Activated CD4-positive, alpha-beta T cell treated with anti-CD3 and anti-CD28 coated beads, Interleukin-2, amount 10 ng/mL, durations not matched to agents 24 days and 14 days (primary cell): ENCODE data around the gene CPVL. TPM values are rescaled to one million over a fixed set of nuclear protein-coding genes. Genes with fewer than 3 reads are reported as not detected.

Source experiments
- DNase-seq: peaks from one replicate; pipeline ENCODE4 v3.0.0; 2022
- H3K27ac Mint-ChIP-seq: one replicate; pipeline ENCODE4 v1.8.0; 2022; ENCODE audit warnings: mild to moderate bottlenecking, mixed read lengths
- H3K27me3 Mint-ChIP-seq: one replicate; pipeline ENCODE4 v1.8.0; 2022; ENCODE audit warnings: mixed read lengths
- H3K36me3 Mint-ChIP-seq: one replicate; pipeline ENCODE4 v1.8.0; 2022; ENCODE audit warnings: low read depth, mild to moderate bottlenecking, mixed read lengths
- H3K4me1 Mint-ChIP-seq: one replicate; pipeline ENCODE4 v1.8.0; 2021; ENCODE audit warnings: mixed read lengths
- H3K4me3 Mint-ChIP-seq: one replicate; pipeline ENCODE4 v1.8.0; 2022; ENCODE audit warnings: mild to moderate bottlenecking, moderate library complexity, mixed read lengths
- H3K9me3 Mint-ChIP-seq: one replicate; pipeline ENCODE4 v1.8.0; 2021; ENCODE audit warnings: mixed read lengths
- intact Hi-C: fragments of 100-400 bp; cut with micrococcal nuclease; formaldehyde crosslinking; loops from one replicate; pipeline ENCODE4 v1.15.1; 2023
- total RNA-seq: library from RNA; stranded (reverse); gene quantifications from 2 replicates; pipeline ENCODE4 v1.2.3, GENCODE V29; 2022

The CPVL gene
- total RNA-seq, 1 donor from 2014 or later, result not detected

DNA sequence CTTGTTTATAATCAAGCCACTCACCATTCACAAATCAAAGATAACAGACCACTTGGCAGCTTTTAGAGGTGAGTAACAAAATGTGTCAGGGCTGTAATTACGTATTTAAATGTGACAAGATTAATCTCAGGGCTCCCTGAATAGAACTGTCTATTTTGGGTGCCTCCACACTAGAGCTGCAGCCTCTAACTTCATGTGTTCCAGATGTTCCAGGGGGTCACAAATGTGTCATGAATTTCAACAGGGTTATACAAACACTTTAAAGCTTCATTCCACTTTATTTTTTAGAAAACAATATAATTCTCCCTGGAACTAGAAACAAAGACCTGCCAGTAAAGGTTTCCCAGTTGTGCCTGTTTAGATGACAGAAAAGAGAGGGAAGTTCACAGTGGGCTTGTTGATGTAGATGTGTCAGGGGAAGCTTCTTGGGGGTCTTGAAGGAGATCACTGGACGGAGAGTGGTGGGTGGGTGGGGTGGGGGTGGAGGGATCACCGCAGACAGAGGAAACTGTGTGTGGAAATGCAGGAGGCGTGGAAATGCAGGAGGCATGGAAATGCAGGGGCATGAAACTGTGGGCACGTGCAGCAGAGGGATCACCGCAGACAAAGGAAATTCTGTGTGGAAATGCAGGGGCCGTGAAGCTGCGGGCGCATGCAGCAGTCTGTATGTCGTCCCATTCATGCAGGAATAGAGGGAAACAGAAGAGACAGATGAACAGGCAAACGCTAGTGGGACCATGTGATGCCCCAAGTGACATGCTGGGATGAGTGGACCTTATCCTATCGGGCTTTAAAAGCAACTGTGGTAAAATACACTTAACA is 146.2 kb downstream of the CPVL start:
- Mint-ChIP-seq H3K27ac (no peak overlapping the region), H3K4me3 (no peak overlapping the region), H3K9me3 (no peaks in the 10 kb centered on the region), H3K36me3 (no peaks in the 10 kb centered on the region), H3K4me1 (no peaks in the 10 kb centered on the region), H3K27me3 (no peaks in the 10 kb centered on the region)
- DNase-seq, result no peak
- intact Hi-C loops, result no loop called here

DNA sequence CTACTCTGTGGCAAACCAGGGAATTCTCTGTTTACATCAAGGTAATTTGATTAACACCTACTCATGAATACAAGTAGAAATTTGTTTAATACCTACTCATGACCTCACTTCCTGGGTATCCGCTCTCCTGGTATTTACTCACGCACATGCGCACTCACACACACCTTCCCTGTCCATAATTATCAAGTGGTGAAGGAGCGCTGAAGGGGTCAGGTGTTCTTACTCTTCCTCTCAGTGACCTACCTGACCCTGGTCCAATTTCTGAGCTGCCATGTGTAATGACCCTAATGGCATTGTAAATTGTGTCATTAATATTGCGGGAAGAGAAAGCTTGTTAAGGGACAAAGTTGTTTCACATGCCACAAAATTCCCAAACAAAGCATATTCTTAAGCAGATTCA is 146.9 kb downstream of the CPVL start:
- H3K4me3 Mint-ChIP-seq, result no peak overlapping the region
- no peaks in the 10 kb centered on the region for H3K27me3 Mint-ChIP-seq
- H3K36me3 Mint-ChIP-seq, result no peaks in the 10 kb centered on the region
- no peak overlapping the region for H3K27ac Mint-ChIP-seq
- intact Hi-C loops, result no loop called here
- no peaks in the 10 kb centered on the region for H3K9me3 Mint-ChIP-seq
- DNase-seq, result no peak
- H3K4me1 Mint-ChIP-seq, result no peaks in the 10 kb centered on the region

DNA sequence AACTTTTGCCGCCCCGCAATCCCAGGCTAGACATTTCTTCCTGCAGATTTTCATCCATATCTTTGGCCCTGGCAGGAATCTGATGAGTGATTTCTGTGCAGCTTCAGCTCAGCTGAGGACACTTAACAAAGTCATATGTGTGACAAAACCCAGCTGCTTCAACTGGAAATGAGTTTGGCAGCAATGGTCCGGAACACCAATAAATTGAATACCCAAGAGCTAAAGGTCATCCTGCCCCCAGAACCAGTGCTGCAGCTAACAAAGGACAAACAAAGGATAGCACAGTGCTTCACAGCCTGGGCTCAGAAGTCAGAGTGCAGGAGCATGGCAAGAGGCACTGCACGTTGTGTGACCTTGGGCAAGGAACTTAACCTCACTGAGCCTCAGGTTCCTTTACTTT is 148.2 kb downstream of the CPVL start:
- Mint-ChIP-seq H3K27me3 (no peaks in the 10 kb centered on the region), H3K9me3 (no peaks in the 10 kb centered on the region), H3K36me3 (no peaks in the 10 kb centered on the region), H3K4me1 (no peaks in the 10 kb centered on the region), H3K27ac (no peak overlapping the region), H3K4me3 (no peak overlapping the region)
- DNase-seq, result no peak
- intact Hi-C loops, result no loop called here

DNA sequence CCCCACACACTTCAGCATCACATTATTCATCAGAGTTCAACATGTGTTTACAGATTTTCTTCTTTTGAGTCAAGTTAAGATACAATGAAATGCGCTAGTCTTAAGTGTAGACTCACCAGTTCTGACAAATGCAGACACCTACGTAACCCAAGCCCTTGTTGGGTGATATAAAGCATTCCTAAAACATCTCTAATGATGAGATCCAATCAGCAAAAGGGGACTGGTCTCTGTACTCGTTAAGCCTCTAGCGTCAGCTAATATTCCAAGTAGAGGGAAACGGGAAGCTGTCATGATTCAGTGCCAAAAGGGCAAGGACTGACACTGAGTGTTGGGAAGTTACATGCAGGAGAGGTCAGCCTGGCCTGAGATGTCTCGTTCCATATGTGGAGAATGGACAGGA is 149.5 kb downstream of the CPVL start:
- no peaks in the 10 kb centered on the region for H3K36me3 Mint-ChIP-seq
- no peak for DNase-seq

DNA sequence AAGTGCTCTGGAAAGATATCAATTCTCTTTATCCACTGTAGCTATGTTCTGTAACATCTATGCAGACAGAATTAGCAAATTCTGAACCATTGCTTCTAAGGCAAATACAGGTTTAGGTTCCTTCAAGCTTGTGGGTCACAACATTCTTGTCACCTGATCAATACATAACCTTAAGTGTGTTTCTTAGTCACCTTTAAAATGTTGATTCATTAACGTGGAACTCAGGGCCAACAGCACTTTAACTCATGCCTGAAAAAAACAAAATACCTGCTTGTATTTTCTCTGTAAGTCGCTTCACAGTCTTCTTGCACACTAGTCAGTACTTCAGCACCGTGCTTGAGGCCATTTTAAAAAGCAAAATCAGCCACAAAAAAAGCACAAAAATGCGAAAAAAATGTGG is 153.0 kb downstream of the CPVL start:
- Mint-ChIP-seq H3K4me1 (no peaks in the 10 kb centered on the region), H3K27ac (no peak overlapping the region), H3K36me3 (no peaks in the 10 kb centered on the region), H3K9me3 (no peaks in the 10 kb centered on the region), H3K4me3 (no peak overlapping the region), H3K27me3 (no peaks in the 10 kb centered on the region)
- no peak for DNase-seq
- intact Hi-C loops, result no loop called here

More for the DNA sequence above, 149.5 kb downstream of the CPVL start:
- Mint-ChIP-seq H3K27ac (no peak overlapping the region), H3K27me3 (no peaks in the 10 kb centered on the region), H3K9me3 (no peaks in the 10 kb centered on the region), H3K4me1 (no peaks in the 10 kb centered on the region), H3K4me3 (no peak overlapping the region)
- intact Hi-C loops, result no loop called here

DNA sequence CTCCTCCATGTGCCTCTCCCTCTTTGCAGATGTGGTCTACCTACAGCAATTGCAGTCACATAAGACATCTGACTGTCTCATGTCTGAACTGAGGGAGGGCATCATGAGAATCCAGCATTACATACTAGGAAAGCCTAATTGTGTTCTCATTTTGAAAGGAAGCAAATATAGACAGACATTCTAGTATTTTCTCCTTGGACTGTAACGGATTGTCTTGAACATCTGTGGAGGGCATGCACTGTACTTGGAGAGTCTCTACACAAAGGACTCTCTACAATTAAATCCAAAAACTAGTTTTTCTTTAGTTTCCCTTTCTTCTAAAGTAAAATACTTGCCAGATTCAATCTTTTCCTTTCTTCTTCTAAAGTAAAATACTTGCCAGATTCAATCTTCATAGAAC is 153.5 kb downstream of the CPVL start:
- Mint-ChIP-seq H3K4me1 (no peaks in the 10 kb centered on the region), H3K9me3 (no peaks in the 10 kb centered on the region), H3K4me3 (no peak overlapping the region), H3K27me3 (no peaks in the 10 kb centered on the region), H3K27ac (no peak overlapping the region), H3K36me3 (no peaks in the 10 kb centered on the region)
- intact Hi-C loops, result no loop called here
- DNase-seq, result no peak

DNA sequence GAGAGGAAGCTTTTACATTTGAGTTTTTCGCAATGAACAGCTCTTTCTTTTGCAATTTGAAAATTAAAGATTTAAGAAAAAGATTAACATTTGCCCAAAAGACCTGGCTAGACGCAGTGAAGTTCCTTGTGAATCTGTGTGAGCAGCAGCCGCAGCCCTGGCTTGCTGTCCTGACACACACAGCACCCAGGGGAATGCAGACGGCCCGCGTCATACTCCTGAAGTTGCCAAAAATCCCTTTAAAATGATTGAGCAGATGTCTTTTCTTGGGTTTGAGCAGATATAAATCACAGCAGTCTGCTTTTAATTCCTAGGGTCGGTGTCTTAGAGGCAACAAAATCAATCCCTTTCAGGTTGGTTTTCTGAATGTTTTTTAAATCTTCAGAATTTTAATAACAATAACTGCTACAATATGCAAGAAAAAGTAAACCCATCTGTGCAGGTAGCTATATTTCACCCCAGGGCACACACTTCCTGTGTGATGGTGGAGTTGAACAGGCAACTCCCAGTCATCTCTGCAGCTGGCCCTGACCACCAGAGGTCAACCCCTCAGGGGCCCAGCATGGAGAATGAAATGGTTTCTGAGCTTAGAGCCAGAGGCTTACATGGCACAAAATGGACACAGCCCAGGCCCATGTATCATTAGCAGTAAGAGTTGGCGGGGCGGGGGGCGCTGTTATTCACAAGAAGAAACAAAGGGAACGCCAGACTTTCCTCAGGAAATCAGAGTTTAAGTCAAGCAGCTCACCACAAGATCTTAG is 156.0 kb downstream of the CPVL start:
- Mint-ChIP-seq H3K27ac (no peak overlapping the region), H3K4me3 (no peak overlapping the region), H3K36me3 (no peaks in the 10 kb centered on the region), H3K4me1 (no peaks in the 10 kb centered on the region), H3K9me3 (no peaks in the 10 kb centered on the region), H3K27me3 (no peaks in the 10 kb centered on the region)
- DNase-seq, result no peak
- intact Hi-C loops, result no loop called here

DNA sequence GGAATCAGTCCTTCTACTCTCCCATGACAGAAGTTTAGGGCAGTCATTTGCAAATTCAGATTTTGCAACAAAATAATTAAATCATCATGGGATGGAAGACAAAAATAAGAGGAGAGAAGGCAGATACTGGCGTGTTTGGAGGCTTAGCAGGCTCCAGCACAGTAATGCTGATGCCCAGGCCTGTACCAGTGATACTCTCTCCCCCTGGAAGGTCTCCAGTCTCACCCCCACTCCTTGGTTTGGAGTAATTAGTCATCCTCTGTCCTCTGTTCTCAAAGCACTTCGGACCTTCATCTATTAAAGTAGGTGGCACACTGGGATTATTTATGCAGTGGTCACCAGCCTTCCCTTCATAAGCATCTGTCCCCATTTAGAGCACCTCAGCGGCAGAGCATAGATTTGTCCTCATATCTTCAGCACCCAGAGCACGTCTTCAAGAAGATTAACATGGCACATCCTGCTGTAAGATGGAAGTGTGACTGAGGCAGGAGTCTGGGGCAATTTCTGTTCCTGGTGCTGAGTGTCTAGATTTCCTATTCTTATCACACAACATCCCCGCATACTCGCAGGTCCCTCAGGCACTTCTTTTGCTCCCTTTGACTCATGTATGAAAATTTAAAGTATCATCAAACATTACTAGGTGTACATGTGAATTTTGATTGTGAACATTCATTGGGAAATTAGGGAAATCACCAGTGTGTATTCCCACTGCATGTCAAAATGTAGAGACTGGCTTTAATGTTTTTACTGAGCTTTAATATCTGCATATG is 156.9 kb downstream of the CPVL start:
- Mint-ChIP-seq H3K4me1 (no peaks in the 10 kb centered on the region), H3K27ac (no peak overlapping the region), H3K36me3 (no peaks in the 10 kb centered on the region), H3K27me3 (no peaks in the 10 kb centered on the region), H3K4me3 (no peak overlapping the region), H3K9me3 (no peaks in the 10 kb centered on the region)
- DNase-seq, result no peak
- intact Hi-C loops, result no loop called here

DNA sequence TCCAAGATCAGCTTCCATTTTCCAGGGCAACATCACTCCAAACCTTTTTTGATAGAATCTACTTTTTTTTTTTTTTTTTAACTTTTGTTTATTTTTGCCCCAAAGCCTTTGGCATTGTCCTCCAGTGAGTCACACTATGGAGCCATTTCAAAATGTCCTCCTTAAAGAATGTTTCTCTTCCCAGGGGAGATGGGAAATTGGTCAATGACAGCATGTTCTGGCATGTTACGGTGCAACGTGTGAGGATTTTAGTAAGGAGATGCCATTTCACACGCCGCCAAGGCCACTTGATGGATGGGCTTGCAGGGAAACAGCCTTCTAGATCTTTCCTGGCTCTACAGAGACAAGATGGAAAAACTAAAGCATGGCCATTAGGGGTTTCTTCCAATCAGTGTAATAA is 157.5 kb downstream of the CPVL start:
- no peak overlapping the region for H3K27ac Mint-ChIP-seq
- H3K4me3 Mint-ChIP-seq, result no peak overlapping the region
- no peak for DNase-seq
- H3K4me1 Mint-ChIP-seq, result no peaks in the 10 kb centered on the region
- intact Hi-C loops, result no loop called here
- no peaks in the 10 kb centered on the region for H3K9me3 Mint-ChIP-seq
- H3K27me3 Mint-ChIP-seq, result no peaks in the 10 kb centered on the region
- no peaks in the 10 kb centered on the region for H3K36me3 Mint-ChIP-seq

DNA sequence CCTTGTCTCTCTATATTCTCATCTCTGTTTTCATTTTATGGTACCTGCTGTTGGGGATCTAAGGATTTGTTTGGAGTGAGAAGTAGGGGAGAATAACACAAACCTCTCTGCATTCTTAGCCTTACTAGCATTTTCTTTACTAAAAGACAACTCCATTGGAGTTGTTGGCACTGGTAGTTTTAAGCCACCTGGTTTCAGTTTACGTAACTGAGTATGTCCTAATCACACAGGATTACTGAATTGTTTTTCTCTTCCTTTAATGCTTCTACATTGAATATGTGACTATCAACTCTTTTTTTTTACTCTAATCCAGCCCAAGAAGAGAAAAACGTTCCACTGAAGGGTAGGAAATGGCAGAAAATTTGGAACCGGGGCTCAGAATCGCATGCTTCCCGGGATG is 158.2 kb downstream of the CPVL start:
- intact Hi-C loops, result no loop called here
- Mint-ChIP-seq H3K27ac (no peak overlapping the region), H3K9me3 (no peaks in the 10 kb centered on the region), H3K27me3 (no peaks in the 10 kb centered on the region), H3K36me3 (no peaks in the 10 kb centered on the region), H3K4me3 (no peak overlapping the region), H3K4me1 (no peaks in the 10 kb centered on the region)
- DNase-seq, result no peak

DNA sequence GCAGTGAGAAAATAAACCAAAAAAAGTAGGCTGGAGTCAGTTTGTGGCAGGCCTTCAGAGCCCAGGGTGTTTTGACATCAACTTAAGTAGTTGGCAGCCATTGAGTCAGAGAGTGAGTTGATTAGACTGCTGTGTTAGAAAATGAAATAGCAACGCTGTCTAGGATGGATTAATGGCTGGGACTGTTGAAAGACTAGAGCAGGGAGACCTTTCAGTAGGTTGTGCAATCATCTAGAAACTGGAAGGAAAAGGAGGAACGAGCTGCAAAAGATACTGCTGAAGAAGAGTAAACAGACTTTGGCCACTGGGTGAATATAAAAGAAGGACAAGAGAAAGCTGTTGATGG is 159.6 kb downstream of the CPVL start:
- intact Hi-C loops, result no loop called here
- Mint-ChIP-seq H3K36me3 (no peaks in the 10 kb centered on the region), H3K9me3 (no peaks in the 10 kb centered on the region), H3K27me3 (no peaks in the 10 kb centered on the region), H3K27ac (no peak overlapping the region), H3K4me1 (no peaks in the 10 kb centered on the region), H3K4me3 (no peak overlapping the region)
- DNase-seq, result no peak

DNA sequence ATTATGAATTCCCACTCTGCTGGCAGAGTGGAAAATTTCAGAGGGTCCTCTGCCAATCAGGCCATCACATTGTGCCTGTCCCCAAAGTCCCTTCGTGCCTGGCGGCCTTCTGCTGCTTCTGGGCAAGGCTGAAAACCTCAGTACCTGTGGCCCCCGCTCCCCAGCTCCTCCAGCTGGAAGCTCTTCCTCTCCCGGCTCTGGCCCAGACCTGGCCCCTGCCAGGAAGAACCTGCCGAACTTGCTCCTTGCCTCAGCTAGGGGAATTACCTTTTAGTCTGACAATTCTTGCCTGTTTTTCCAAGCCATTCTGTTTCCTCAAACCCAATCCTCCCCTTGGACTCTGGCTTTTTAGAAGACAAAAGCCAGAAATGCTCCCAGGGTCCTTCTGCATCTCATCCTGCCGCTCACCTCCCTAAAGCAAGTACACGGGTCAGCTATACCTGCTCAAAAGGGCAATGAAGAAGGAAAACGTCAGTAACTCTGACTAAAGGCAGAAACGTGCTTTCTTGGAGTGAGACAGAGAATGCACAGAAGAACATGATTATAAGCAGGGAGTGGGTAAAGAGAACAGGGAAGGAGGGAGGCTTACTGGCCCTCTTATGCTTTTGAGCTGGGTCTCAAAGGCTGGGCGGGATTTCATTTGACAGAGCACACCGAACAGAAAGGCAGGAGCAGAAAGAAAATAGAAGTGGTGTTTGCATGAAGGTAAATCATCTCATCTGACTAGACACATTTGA is 160.1 kb downstream of the CPVL start:
- no peaks in the 10 kb centered on the region for H3K27me3 Mint-ChIP-seq
- intact Hi-C loops, result no loop called here
- no peak overlapping the region for H3K4me3 Mint-ChIP-seq
- H3K36me3 Mint-ChIP-seq, result no peaks in the 10 kb centered on the region
- DNase-seq, result no peak
- no peaks in the 10 kb centered on the region for H3K4me1 Mint-ChIP-seq
- no peaks in the 10 kb centered on the region for H3K9me3 Mint-ChIP-seq
- H3K27ac Mint-ChIP-seq, result no peak overlapping the region

DNA sequence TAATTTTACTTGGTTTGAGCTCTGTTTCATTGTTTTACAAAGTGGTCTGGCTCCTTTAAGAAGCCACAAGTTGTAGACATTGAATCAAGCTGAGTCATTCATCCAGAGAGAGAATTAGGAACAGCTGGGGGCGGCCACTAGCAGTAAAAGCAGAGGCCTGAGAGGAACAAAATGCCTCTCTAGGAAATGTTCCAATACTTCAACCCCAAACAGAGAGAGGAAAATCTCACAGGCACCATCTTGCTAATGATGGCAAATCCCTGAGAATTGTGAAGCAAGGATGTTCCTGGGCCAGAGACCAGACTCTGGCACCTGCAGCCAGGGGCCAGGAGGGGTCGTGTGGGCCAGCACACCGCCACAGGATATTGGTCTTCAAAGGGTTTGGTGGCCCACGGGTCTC is 161.7 kb downstream of the CPVL start:
- intact Hi-C loops, result no loop called here
- no peak overlapping the region for H3K4me3 Mint-ChIP-seq
- H3K4me1 Mint-ChIP-seq, result no peaks in the 10 kb centered on the region
- no peak for DNase-seq
- no peaks in the 10 kb centered on the region for H3K9me3 Mint-ChIP-seq
- no peak overlapping the region for H3K27ac Mint-ChIP-seq
- no peaks in the 10 kb centered on the region for H3K27me3 Mint-ChIP-seq
- H3K36me3 Mint-ChIP-seq, result no peaks in the 10 kb centered on the region

DNA sequence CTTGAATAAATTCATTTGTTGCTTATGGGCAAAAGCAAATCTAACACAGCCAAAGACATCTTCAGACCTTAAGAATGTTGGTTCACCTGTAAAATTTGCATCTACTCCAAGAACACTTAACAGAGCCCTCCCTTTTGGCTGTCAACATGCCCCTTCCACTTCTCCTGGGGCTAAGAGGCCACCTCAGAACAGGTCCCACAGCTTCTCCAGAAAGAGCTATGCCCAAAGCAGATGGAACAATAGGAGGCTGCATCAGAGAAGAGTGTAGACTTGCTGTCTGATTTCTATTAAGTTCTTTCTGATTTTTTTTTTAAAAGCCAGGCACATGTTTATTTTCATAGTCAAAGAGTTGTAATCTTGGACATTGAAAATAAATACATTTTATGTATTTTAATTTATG is 162.1 kb downstream of the CPVL start:
- H3K4me3 Mint-ChIP-seq, result no peak overlapping the region
- intact Hi-C loops, result no loop called here

More for the DNA sequence above, 162.1 kb downstream of the CPVL start:
- no peak overlapping the region for H3K27ac Mint-ChIP-seq
- no peaks in the 10 kb centered on the region for H3K4me1 Mint-ChIP-seq
- H3K27me3 Mint-ChIP-seq, result no peaks in the 10 kb centered on the region
- no peaks in the 10 kb centered on the region for H3K36me3 Mint-ChIP-seq
- H3K9me3 Mint-ChIP-seq, result no peaks in the 10 kb centered on the region
- no peak for DNase-seq
